Measurements from ENCODE around the gene INPP5A.

The INPP5A gene

DNA sequence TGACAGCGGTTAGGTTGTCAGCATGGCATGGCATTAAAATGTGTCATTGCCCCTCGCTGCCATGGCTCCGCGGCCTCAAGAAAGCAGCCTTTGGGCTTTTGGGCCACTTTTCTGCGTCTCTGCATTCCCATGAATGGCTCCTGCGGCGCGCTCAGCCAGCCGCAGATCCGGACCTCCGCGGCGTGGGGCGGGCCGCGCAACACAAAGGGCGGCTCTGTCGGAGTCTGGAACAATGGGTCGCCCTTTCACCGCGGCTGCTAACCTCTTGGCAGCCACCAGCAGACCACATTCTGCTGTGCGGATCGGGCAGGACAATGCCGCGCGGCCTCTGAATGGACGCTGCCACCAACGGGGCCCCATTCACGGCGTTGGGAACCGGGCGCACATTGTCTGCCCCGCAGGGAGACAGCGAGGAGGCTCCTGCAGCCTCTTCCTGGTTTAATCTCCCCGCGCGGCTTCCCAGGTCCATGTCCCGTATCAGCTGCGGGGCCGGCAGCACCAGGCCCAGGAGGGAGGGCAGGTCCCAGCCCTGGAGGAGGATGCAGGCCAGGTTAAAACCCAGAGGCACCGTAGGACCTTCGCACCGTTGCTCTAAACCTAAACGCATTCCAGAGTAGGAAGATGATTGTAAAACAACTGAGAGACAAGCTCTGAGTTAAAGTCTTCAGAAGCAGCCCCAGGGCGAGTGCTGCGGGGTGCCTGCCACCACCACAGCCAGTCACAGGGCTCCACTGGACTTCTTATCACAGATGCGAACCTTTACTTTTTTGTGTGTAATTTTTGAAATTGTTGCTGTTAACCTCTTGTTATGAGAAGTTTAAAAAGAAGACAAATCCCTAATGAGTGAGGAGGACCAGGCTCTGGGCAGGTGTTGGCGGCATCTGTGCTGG is 176.8 kb downstream of the INPP5A start:
- Histone ChIP-seq H4K91ac (ENCODE audit: low read depth, low read length) (no peak overlapping the region), H3K18ac (ENCODE audit: low read length) (no peak overlapping the region), H3K14ac (ENCODE audit: low read length) (no peak overlapping the region), H3K23ac (ENCODE audit: low read length) (no peak overlapping the region), H3K4me3 (ENCODE audit: low read depth, low read length) (no peak overlapping the region), H3K9me3 (ENCODE audit: insufficient read depth, low read depth, low read length) (peaks cover 22% of the 10 kb centered on the region), H3K4ac (ENCODE audit: low read depth, low read length) (no peak overlapping the region), H2AFZ (ENCODE audit: insufficient read depth, low read length, poor library complexity) (no peak overlapping the region), H4K8ac (ENCODE audit: low read depth, low read length) (no peak overlapping the region), H2BK120ac (ENCODE audit: insufficient read depth, low read length, poor library complexity) (no peak overlapping the region), H2BK12ac (ENCODE audit: low read length) (no peak overlapping the region), H2AK5ac (ENCODE audit: low read length) (no peak overlapping the region), H3K4me2 (ENCODE audit: low read length) (no peak overlapping the region), H3K79me1 (ENCODE audit: low read length) (no peaks in the 10 kb centered on the region), H2BK5ac (ENCODE audit: low read depth, low read length, poor library complexity) (no peak overlapping the region), H3K9ac (ENCODE audit: low read length) (no peak overlapping the region), H3K36me3 (ENCODE audit: control insufficient read depth in 1 of 2, insufficient read depth in 2 of 2, low read length in 2 of 2) (peaks cover 5 to 17% of the 10 kb centered on the region in 2 experiments), H3K4me1 (ENCODE audit: control insufficient read depth in 1 of 2, insufficient read depth in 2 of 2, low read length in 2 of 2) (peaks cover 2 to 5% of the 10 kb centered on the region in 2 experiments), H3K27me3 (ENCODE audit: insufficient read depth, low read length) (no peaks in the 10 kb centered on the region), H3K27ac (ENCODE audit: low read depth, low read length) (no peak overlapping the region), H3K79me2 (ENCODE audit: control insufficient read depth, insufficient read depth, low read length, poor library complexity) (no peaks in the 10 kb centered on the region), H4K12ac (ENCODE audit: low read depth, low read length) (no peak overlapping the region)
- WGBS (ENCODE audit: extremely low coverage, insufficient coverage, insufficient read length) = no CpG with 5 or more reads among the region's 48 CpGs
- no peak for DNase-seq

DNA sequence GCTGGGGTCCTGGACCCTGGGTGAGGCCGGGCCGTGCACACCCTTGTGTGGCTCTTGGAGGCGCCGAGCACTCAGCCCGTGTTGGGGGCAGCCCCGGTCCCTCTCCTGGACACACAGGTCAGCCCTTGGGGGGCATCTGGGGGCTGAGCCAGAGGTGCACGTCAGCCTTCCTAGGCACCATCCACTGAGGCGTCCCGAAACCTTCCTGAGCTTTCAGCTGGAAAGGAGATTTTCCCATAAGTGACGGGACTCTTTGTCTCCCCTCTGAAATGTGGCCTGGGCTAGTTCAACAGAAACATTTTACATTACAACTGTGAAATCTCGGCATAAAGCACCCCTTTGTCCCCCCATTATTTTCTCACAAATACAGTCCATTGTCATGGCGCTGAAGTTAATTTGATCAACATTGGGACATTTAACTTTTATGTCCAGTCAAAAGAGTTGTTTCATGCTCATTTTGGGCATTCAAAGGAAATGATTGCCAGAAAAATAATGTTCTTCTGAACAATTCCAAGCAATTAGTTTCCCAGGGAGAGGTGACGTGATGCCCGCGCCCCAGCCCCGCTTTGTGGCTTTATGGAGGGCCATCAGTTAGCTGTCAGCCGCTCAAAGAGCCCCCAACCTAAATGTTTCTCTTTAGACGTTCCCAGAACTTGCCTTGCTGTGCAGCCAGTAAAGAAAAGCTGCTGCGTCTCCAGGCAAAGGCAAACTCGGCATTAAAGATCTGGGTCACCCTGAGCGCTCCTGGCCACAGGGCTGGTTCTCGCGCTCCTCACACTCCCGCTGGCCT is 177.6 kb downstream of the INPP5A start:
- H3K27me3 ChIP-seq (ENCODE audit: insufficient read depth, low read length) = no peaks in the 10 kb centered on the region
- H2AK5ac ChIP-seq (ENCODE audit: low read length) = no peak overlapping the region
- H2BK120ac ChIP-seq (ENCODE audit: insufficient read depth, low read length, poor library complexity) = no peak overlapping the region
- no peak overlapping the region for H3K23ac ChIP-seq (ENCODE audit: low read length)
- WGBS (ENCODE audit: extremely low coverage, insufficient coverage, insufficient read length) = no CpG with 5 or more reads among the region's 24 CpGs
- no peak overlapping the region for H3K9ac ChIP-seq (ENCODE audit: low read length)
- H3K36me3 ChIP-seq (ENCODE audit: control insufficient read depth in 1 of 2, insufficient read depth in 2 of 2, low read length in 2 of 2) = peaks cover 5 to 14% of the 10 kb centered on the region in 2 experiments
- H2AFZ ChIP-seq (ENCODE audit: insufficient read depth, low read length, poor library complexity) = no peak overlapping the region
- no peak overlapping the region for H3K4me2 ChIP-seq (ENCODE audit: low read length)
- H2BK5ac ChIP-seq (ENCODE audit: low read depth, low read length, poor library complexity) = no peak overlapping the region
- no peak for DNase-seq
- no peak overlapping the region for H3K4me3 ChIP-seq (ENCODE audit: low read depth, low read length)
- no peak overlapping the region for H4K91ac ChIP-seq (ENCODE audit: low read depth, low read length)
- H3K9me3 ChIP-seq (ENCODE audit: insufficient read depth, low read depth, low read length) = peaks cover 22% of the 10 kb centered on the region
- no peaks in the 10 kb centered on the region for H3K79me1 ChIP-seq (ENCODE audit: low read length)
- no peak overlapping the region for H4K8ac ChIP-seq (ENCODE audit: low read depth, low read length)
- no peak overlapping the region for H3K18ac ChIP-seq (ENCODE audit: low read length)
- H3K14ac ChIP-seq (ENCODE audit: low read length) = no peak overlapping the region
- H3K27ac ChIP-seq (ENCODE audit: low read depth, low read length) = no peak overlapping the region
- no peak overlapping the region for H4K12ac ChIP-seq (ENCODE audit: low read depth, low read length)
- peaks cover 2 to 5% of the 10 kb centered on the region in 2 experiments for H3K4me1 ChIP-seq (ENCODE audit: control insufficient read depth in 1 of 2, insufficient read depth in 2 of 2, low read length in 2 of 2)
- H2BK12ac ChIP-seq (ENCODE audit: low read length) = no peak overlapping the region
- H3K79me2 ChIP-seq (ENCODE audit: control insufficient read depth, insufficient read depth, low read length, poor library complexity) = no peaks in the 10 kb centered on the region
- no peak overlapping the region for H3K4ac ChIP-seq (ENCODE audit: low read depth, low read length)

DNA sequence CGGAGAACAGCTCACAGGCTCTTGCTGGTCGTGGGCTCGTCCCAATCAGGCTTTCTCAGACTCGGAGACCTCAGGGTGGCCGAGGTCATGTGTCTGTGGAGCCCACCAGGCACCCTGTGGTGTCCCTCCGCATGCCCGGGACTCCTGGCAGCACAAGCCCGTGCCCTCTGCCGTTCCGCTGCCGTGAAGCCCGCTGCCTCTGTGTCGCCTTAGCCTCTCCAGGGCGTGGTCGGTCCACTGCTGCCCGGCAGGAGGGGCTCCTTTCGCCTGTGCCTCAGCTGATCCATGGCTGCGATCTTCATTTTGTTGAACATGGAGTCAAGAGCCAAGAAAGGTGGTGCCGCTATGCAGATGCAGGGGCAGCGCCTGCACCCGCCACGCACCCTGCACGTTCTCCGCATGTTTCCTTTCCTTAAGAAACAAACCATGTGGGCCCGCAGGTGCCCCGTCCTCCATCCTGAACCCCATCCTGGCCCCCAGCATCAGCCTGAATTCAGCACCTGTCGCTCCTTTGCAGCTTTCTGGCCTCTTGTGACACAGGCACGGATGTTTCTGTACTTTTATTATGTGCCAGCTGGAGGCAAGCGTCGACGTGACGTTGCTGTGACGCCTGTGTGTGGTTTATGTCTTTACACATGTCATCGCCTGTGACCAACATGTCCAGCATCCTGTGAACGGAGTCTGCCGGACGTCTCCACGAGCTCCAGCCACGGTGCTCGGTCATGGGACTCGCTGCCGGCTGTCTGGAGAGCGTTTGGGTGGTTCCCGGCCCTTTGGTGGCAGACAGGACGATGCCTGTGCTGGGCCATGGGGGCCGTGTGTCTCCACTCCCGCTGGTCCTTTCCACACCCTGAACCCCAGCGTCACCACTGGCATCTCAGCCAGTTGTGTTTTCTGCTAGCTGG is 178.4 kb downstream of the INPP5A start:
- Histone ChIP-seq H4K12ac (ENCODE audit: low read depth, low read length) (no peak overlapping the region), H3K27me3 (ENCODE audit: insufficient read depth, low read length) (no peaks in the 10 kb centered on the region), H3K79me2 (ENCODE audit: control insufficient read depth, insufficient read depth, low read length, poor library complexity) (no peaks in the 10 kb centered on the region), H2AFZ (ENCODE audit: insufficient read depth, low read length, poor library complexity) (no peak overlapping the region), H4K8ac (ENCODE audit: low read depth, low read length) (no peak overlapping the region), H2BK12ac (ENCODE audit: low read length) (no peak overlapping the region), H4K91ac (ENCODE audit: low read depth, low read length) (no peak overlapping the region), H3K4ac (ENCODE audit: low read depth, low read length) (no peak overlapping the region), H2BK5ac (ENCODE audit: low read depth, low read length, poor library complexity) (no peak overlapping the region), H3K14ac (ENCODE audit: low read length) (no peak overlapping the region), H2AK5ac (ENCODE audit: low read length) (no peak overlapping the region), H2BK120ac (ENCODE audit: insufficient read depth, low read length, poor library complexity) (no peak overlapping the region), H3K9ac (ENCODE audit: low read length) (no peak overlapping the region), H3K4me3 (ENCODE audit: low read depth, low read length) (peak overlapping the region; percentile 49), H3K4me2 (ENCODE audit: low read length) (no peak overlapping the region), H3K18ac (ENCODE audit: low read length) (no peak overlapping the region), H3K36me3 (ENCODE audit: control insufficient read depth in 1 of 2, insufficient read depth in 2 of 2, low read length in 2 of 2) (peaks cover 5 to 14% of the 10 kb centered on the region in 2 experiments), H3K9me3 (ENCODE audit: insufficient read depth, low read depth, low read length) (peaks cover 20% of the 10 kb centered on the region), H3K4me1 (ENCODE audit: control insufficient read depth in 1 of 2, insufficient read depth in 2 of 2, low read length in 2 of 2) (peaks cover 2 to 5% of the 10 kb centered on the region in 2 experiments), H3K79me1 (ENCODE audit: low read length) (no peaks in the 10 kb centered on the region), H3K23ac (ENCODE audit: low read length) (no peak overlapping the region), H3K27ac (ENCODE audit: low read depth, low read length) (no peak overlapping the region)
- no CpG with 5 or more reads among the region's 48 CpGs for WGBS (ENCODE audit: extremely low coverage, insufficient coverage, insufficient read length)
- no peak for DNase-seq
